ENCODE measurements around the gene NMUR2. TPM values are rescaled to one million over a fixed set of nuclear protein-coding genes. Genes with fewer than 3 reads are reported as not detected.

NMUR2 gene
- total and polyA plus RNA-seq, 2 of the 8 experiments (the other 6 are each of a cell fraction or from before 2014, with no cell fraction given), result 0.11 TPM; not detected in 1

DNA sequence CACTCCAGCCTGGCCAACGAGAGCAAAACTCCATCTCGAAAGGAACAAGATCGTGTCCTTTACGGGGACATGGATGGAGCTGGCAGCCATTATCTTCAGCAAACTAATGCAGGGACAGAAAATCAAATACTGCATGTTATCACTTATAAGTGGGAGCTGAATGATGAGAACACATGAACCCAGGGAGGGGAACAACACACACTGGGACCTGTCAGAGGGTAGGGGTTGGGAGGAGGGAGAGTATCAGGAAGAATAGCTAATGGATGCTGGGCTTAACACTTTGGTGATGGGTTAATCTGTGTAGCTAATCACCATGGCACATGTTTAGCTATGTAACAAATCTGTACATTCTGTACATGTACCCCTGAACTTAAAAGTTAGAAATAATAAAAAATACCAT, 40.9 kb downstream of the NMUR2 start:
- Histone ChIP-seq H2BK5ac (ENCODE audit: low read depth, low read length) (no peak overlapping the region), H3K27ac (ENCODE audit: low read depth, low read length) (no peak overlapping the region), H3K23me2 (ENCODE audit: low read depth, low read length) (peaks cover 2% of the 10 kb centered on the region; the same call in 1 of the 2 replicates), H4K91ac (replicated peaks; ENCODE audit: insufficient read length, low read length) (no peak overlapping the region), H3K18ac (ENCODE audit: extremely low read depth, low read length) (no peak overlapping the region), H3K9me3 (ENCODE audit: insufficient read depth in 2 of 2, low read depth in 1 of 2, low read length in 1 of 2) (no peaks in the 10 kb centered on the region), H2AFZ (ENCODE audit: low read length) (no peak overlapping the region), H2BK15ac (ENCODE audit: low read length) (no peak overlapping the region), H3K23ac (ENCODE audit: insufficient read length) (no peak overlapping the region), H3K4ac (replicated peaks; ENCODE audit: insufficient read length, low read depth, low read length) (no peak overlapping the region), H4K20me1 (replicated peaks in 1 of 2; ENCODE audit: control insufficient read depth in 1 of 2, insufficient read depth in 2 of 2, low read length in 2 of 2) (no peaks in the 10 kb centered on the region), H3K14ac (ENCODE audit: insufficient read length) (no peak overlapping the region), H3K4me2 (ENCODE audit: insufficient read depth in 1 of 2, low read depth in 2 of 2, low read length in 2 of 2) (no peak overlapping the region), H3K4me3 (ENCODE audit: extremely low read depth in 1 of 4, insufficient read depth in 2 of 4, low read depth in 3 of 4, low read length in 4 of 4) (no peak overlapping the region), H3K79me2 (ENCODE audit: control insufficient read depth in 1 of 2, insufficient read depth in 2 of 2, low read length in 2 of 2) (no peaks in the 10 kb centered on the region), H3K79me1 (ENCODE audit: low read depth, low read length) (no peaks in the 10 kb centered on the region), H2BK20ac (ENCODE audit: low read length) (no peak overlapping the region), H3K4me1 (replicated peaks in 1 of 4; ENCODE audit: control insufficient read depth in 3 of 4, insufficient read depth in 4 of 4, low read length in 3 of 4) (no peaks in the 10 kb centered on the region), H4K8ac (ENCODE audit: extremely low read depth, insufficient read depth, low read length) (no peak overlapping the region), H3K9ac (replicated peaks in 1 of 4; ENCODE audit: extremely low read depth in 1 of 4, low read depth in 3 of 4, low read length in 3 of 4) (no peak overlapping the region), H2BK120ac (replicated peaks; ENCODE audit: low read depth, low read length) (no peak overlapping the region), H3K27me3 (replicated peaks in 1 of 4; ENCODE audit: control insufficient read depth in 3 of 4, extremely low read depth in 1 of 4, insufficient read depth in 3 of 4, low read length in 3 of 4) (no peaks in the 10 kb centered on the region), H3K36me3 (ENCODE audit: control insufficient read depth in 2 of 4, insufficient read depth in 4 of 4, low read length in 3 of 4) (no peaks in the 10 kb centered on the region), H4K5ac (ENCODE audit: insufficient read length, low read depth, low read length) (no peak overlapping the region), H2AK5ac (ENCODE audit: low read depth, low read length) (no peak overlapping the region), H2BK12ac (ENCODE audit: low read depth, low read length) (no peak overlapping the region), H3K56ac (replicated peaks; ENCODE audit: insufficient read length, low read depth, low read length) (no peak overlapping the region)
- ChIA-PET CTCF (ENCODE audit: partially characterized antibody) (interaction anchor here (1.8 to 3.4 kb wide), 2 partner anchors 8 to 15 kb away, joined by 4 to 20 read pairs; no protein-coding TSS in a partner anchor), POLR2A (ENCODE audit: partially characterized antibody) (no interaction called here)
- DNase-seq (ENCODE audit: low read depth in 1 of 2, low spot score in 2 of 2), result no peak
- no peak for FAIRE-seq
- 93% methylated on average over 4 of the region's 4 CpGs; no CpG with 5 or more reads in 1 of the 2 experiments for WGBS, 2 experiments (ENCODE audit: extremely low coverage in 1 of 2, insufficient coverage in 1 of 2, insufficient read length in 1 of 2, insufficient replicate concordance in 2 of 2, low coverage in 1 of 2, low lambda C conversion rate in 2 of 2, missing lambda C conversion rate in 1 of 2)
- TF ChIP-seq EZH2 (IDR thresholded peaks at IDR 0.05; ENCODE audit: low read depth, low read length, severe bottlenecking), result no peak
- no peak for TF ChIP-seq CTBP2 (IDR thresholded peaks at IDR 0.05; ENCODE audit: borderline replicate concordance, insufficient read depth, insufficient read length, low read length)
- TF ChIP-seq, protein P1, sequence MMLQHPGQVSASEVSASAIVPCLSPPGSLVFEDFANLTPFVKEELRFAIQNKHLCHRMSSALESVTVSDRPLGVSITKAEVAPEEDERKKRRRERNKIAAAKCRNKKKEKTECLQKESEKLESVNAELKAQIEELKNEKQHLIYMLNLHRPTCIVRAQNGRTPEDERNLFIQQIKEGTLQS (IDR thresholded peaks at IDR 0.05; ENCODE audit: insufficient read depth, low read depth, low read length), result no peak
- TF ChIP-seq GTF2F1 (IDR thresholded peaks at IDR 0.05; ENCODE audit: borderline replicate concordance, low read depth, low read length), result no peak
- no peak for TF ChIP-seq KDM4A (IDR thresholded peaks at IDR 0.05; ENCODE audit: low read depth, low read length, severe bottlenecking)
- TF ChIP-seq EGR1 (IDR thresholded peaks at IDR 0.05; ENCODE audit: borderline replicate concordance, low read depth, low read length), result no peak
- no peak for TF ChIP-seq NANOG (IDR thresholded peaks at IDR 0.05; ENCODE audit: insufficient read depth, low read depth, low read length, poor library complexity, severe bottlenecking)
- no peak for TF ChIP-seq KDM5A (IDR thresholded peaks at IDR 0.05; ENCODE audit: low read length)
- no peak for TF ChIP-seq BRCA1 (IDR thresholded peaks at IDR 0.05; ENCODE audit: low read depth, low read length)

Data from H1 (cell line).